Muscle layer of duodenum (tissue), 2 donors: ENCODE data around the gene SPACA9.

ENCODE experiments used
- H3K27ac ChIP-seq: one replicate; pipeline ENCODE4 v1.7.0; 2013; ENCODE audit warnings: mild to moderate bottlenecking, low read length
- H3K27me3 ChIP-seq: one replicate; pipeline ENCODE4 v1.7.0; 2013; ENCODE audit warnings: low read depth, mild to moderate bottlenecking, control low read depth, low read length
- H3K36me3 ChIP-seq, 2 donors: one replicate each; pipeline ENCODE4 v1.7.0; 2013; ENCODE audit warnings: low read length in 2 of 2, control low read depth in 1 of 2, mild to moderate bottlenecking in 1 of 2; ENCODE audit not compliant: insufficient read depth in 2 of 2, control insufficient read depth in 1 of 2
- H3K4me1 ChIP-seq, 2 donors: one replicate each; pipeline ENCODE4 v1.7.0; 2013; ENCODE audit warnings: low read length in 2 of 2, mild to moderate bottlenecking in 2 of 2, control low read depth in 1 of 2, moderate library complexity in 1 of 2; ENCODE audit not compliant: insufficient read depth in 2 of 2, control insufficient read depth in 1 of 2
- H3K4me3 ChIP-seq, 2 donors: one replicate each; pipeline ENCODE4 v1.7.0; 2013; ENCODE audit warnings: low read length in 2 of 2, low read depth in 1 of 2, mild to moderate bottlenecking in 1 of 2
- H3K9me3 ChIP-seq, 2 donors: one replicate each; pipeline ENCODE4 v1.7.0; 2013; ENCODE audit warnings: low read length in 2 of 2, control low read depth in 1 of 2, mild to moderate bottlenecking in 1 of 2; ENCODE audit not compliant: control insufficient read depth in 1 of 2
- donor health status: healthy.

SPACA9 gene

DNA sequence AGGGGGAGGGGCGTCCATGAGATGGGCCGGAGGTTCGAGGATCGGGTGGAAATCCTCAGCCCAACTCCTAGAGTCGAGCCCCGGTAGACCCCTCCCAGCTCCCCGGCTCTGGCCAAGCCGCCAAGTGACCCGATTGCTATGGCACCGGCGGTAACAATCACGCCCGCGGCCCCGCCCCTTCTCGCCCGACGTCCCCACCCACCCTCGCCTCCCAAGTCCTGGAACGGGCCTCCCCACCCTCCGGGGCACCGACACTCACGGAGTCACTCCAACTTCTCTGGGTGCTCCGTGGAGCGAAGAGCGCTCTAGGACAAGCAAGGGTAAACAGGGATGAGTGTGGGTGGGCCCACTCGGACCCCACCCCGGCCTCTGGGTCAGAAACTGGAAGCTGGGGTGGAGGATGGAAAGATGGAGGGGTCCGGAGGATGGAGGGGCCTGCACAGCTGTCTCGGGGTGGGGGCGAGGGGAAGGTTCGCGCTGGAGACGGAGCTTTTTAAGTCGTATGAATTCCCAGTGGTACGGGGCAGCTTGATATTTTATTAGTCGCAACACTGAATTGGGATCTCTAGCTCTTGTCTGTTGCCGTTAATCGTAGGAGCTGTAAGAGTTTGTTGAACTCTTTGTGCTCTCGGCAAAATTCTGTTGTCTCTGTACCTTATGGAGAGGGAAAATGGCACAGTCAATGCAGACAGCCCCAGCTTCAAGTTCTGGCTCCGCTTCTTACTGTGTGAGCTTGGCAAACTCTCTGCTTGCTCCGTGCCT, at the start of gene SPACA9:
Gene SPACA9 (plus strand): TSS at position 204 of the 762 bp plus-strand sequence. CDS start 5,050 bp downstream, outside the sequence.
- no peaks in the 10 kb centered on the region for H3K27me3 ChIP-seq
- H3K27ac ChIP-seq, result peak within 1 kb of the TSS; percentile 82

DNA sequence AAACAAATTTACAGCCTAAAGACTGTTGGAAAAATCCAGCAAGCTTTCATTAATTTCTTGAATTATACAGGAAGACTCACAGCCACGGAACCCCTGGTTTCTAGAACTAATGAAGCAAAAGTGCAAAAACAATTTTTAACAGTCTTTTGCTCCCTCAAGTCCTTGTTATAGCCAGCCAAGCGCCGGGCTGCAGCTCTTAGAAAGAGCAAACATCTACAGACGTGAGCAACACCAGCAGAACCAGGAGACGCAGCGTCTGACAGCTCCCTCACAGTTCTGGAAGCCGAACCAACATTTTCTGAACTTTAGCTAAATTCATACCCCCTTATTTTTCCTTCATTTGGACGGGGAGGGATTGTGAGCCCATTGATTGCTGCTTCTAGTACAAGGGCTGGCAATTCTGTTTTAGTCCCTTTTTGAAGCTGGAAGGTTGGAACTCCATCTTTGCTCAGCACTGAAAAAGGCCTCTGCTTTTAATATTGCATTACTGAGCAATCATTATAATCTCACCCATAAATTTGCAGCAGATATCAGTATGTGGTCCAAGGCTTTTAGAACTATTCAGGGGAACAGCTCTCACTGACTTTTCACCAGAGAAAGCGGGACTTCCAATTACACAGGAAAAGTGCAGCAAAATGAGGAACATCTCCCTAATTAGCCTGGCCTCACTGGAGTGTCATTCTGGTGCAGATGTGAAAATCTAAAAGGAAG, 46.4 kb upstream of the SPACA9 start:
- no peak overlapping the region for H3K4me3 ChIP-seq
- H3K9me3 ChIP-seq, result no peaks in the 10 kb centered on the region
- no peaks in the 10 kb centered on the region for H3K36me3 ChIP-seq

More for the DNA sequence above, at the start of gene SPACA9:
- Histone ChIP-seq H3K4me3 (peak within 1 kb of the TSS; percentile 87 to 94), H3K4me1 (peaks cover 0 to 15% of the 10 kb centered on the region in 2 donors), H3K9me3 (no peaks in the 10 kb centered on the region), H3K36me3 (peaks cover 0 to 4% of the 10 kb centered on the region in 2 donors)

DNA sequence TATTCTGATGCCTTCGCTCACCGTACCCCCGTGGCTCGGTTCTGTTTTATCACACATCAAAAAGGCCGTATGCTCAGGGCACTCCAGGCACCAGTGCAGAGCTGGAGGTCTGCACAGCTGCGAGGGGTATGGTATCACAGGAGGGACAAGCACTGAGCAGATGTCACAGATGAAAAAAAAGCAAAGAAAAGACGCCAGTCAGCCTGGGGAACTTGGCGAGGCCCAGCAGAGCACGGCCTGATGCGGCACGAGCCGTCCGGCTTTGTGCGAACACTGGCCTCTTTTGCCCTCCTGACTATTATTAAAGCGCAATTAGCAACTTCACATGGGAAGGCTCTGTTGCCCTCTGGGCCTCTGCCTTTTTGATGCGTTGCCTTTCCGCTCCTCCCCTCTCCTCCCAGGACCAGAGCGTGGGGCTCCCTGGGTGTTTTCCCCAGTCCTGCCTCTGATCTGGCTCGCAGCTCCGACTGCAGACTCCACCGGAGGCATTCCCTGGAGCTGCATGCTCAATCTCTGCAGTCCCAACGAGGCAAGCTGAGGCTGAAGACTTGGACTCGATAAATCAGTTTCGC, 45.1 kb upstream of the SPACA9 start:
- Histone ChIP-seq H3K36me3 (no peaks in the 10 kb centered on the region), H3K27ac (no peak overlapping the region), H3K9me3 (no peaks in the 10 kb centered on the region), H3K4me3 (no peak overlapping the region), H3K4me1 (no peaks in the 10 kb centered on the region), H3K27me3 (no peaks in the 10 kb centered on the region)

More for the DNA sequence above, 46.4 kb upstream of the SPACA9 start:
- no peaks in the 10 kb centered on the region for H3K27me3 ChIP-seq
- H3K27ac ChIP-seq, result no peak overlapping the region
- no peaks in the 10 kb centered on the region for H3K4me1 ChIP-seq

DNA sequence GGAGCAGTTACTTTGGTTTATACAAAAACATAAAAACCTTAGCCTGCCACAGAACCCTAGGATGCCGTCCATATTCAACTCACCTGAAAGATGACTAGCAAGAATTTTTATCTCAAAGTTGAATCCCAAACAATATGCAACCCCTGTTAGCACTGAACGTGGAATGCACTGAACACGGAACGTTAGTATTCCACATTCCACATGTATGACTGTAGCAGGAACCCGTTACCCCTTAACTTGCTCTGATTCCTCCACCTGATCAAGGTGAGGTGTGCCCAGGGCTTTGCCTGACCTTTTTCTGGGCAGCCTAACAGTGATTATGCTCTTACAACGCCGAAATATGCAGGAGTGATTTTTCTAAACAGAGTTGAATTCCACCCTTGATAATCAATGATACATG, 44.4 kb upstream of the SPACA9 start:
- no peak overlapping the region for H3K4me3 ChIP-seq
- H3K9me3 ChIP-seq, result no peaks in the 10 kb centered on the region
- H3K4me1 ChIP-seq, result no peaks in the 10 kb centered on the region
- H3K27ac ChIP-seq, result no peak overlapping the region
- no peaks in the 10 kb centered on the region for H3K36me3 ChIP-seq
- H3K27me3 ChIP-seq, result no peaks in the 10 kb centered on the region

DNA sequence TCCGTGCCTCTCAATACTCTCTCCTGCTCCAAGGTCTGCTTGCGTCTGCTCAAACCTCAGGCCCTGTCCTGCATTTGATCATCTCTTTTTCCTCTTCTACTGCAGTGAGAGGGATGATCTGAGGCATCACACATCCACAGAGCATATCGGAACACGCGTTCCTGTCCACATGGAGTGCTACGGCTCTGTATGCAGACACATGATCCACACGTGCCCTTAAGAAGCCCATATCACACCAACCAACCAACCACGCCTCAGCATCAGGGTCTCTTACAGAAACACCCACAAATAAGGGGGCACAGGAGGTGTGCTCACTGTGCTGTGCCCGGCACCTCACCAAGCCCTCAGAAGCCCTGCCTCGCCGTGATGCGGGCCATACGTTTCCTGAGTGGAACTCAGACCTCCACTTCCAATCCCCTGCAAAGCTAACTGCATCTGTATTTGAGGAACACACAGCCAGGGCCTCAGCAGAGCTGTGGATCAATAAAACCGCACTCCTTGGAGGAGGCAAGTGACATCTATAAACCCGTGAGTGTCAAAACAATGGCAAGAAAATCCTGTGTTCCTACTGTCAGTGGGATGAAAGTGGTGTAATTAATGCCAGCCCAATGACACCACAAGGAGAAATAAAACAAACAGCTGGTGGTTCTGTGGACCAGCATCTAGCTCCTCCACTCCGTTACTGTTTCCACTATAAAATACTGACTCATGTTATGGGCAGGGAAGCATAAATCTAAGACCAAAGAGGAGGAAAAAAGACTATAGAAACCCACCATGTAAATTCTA, 41.0 kb upstream of the SPACA9 start:
- H3K9me3 ChIP-seq, result no peaks in the 10 kb centered on the region
- H3K27me3 ChIP-seq, result no peaks in the 10 kb centered on the region
- no peaks in the 10 kb centered on the region for H3K4me1 ChIP-seq
- H3K4me3 ChIP-seq, result no peak overlapping the region
- no peak overlapping the region for H3K27ac ChIP-seq
- no peaks in the 10 kb centered on the region for H3K36me3 ChIP-seq

DNA sequence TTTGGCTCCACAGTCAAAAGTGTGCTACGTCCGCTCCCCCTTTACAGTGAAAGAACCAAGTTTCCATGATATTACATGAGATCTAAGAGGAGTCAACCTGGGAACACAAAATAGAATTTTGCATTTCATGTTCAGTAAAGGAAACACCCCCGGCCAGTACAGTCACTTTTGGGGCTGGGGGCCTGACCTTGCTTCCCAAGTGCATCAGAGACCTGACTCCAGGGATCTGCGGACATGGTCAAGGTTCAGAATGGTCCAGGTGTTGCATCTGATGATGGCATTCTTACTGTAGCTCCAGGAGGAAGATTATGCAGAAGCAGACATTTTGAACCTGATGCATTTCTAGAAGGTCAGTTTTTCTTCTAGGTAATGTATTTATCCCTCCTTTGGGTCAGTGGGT, 40.4 kb upstream of the SPACA9 start:
- Histone ChIP-seq H3K4me1 (no peaks in the 10 kb centered on the region), H3K27me3 (no peaks in the 10 kb centered on the region), H3K27ac (no peak overlapping the region), H3K36me3 (no peaks in the 10 kb centered on the region), H3K4me3 (no peak overlapping the region), H3K9me3 (no peaks in the 10 kb centered on the region)

DNA sequence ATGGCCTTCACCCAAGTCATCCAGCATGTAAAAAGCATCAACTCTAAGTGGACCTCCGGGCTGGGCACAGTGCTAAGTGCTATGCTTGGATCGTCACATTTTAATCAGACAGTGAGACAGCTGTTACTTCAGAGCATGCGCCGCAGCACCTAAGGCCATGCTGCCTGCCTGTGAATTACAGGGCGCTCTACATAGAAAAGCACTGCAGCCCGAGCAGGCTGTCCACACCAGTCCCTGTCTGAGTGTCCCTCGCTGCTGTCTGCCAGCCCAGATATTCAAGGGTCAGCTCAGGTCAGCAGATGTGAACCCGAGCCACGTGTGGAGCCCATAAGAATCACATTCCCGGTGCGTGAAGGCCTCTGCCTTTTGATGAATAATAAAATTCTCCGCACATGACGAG, 37.7 kb upstream of the SPACA9 start:
- Histone ChIP-seq H3K27me3 (no peaks in the 10 kb centered on the region), H3K27ac (no peak overlapping the region), H3K36me3 (no peaks in the 10 kb centered on the region), H3K9me3 (no peaks in the 10 kb centered on the region), H3K4me1 (no peaks in the 10 kb centered on the region), H3K4me3 (no peak overlapping the region)

DNA sequence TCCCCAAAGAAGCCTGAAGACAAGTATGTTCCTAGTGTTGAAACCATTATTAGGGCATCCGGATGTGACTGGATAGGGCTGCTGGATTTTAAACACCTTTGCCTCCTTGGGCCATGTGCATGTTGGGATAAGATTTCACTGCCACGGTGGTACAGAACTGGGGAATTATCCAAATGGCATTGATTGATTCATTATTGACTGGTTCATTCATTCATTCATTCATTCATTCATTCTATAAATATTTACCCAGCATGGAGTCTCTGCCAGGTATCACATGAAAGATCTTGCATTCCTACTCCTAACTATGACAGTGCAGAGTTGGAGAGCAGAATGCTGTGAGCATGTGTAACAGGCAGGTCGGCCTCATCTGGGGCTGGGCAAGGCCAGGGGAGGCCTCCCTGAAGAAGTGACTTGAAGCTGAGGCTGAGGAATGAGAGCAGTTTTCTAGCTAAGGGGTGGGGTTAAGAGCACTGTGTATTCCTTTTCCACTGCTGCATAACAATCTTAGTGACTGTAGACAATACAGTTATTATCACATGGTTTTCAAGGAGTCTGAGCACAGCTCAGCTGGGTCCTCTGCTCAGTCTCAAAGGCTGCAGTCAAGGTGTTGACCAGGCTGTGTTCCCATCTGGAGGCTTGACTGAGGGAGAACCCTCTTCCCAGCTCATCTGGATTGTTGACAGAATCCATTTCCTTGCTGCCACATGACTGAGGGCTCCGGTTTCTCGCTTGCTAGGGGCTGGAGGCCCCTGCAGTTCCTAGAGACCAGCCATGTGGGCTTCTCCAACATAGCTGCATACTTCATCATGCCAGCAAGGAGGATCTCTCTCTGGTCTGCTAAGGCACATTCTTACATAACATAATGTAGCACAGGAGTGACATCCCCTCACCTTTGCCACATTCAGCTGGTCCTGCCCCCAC, 36.3 kb upstream of the SPACA9 start:
- Histone ChIP-seq H3K4me3 (no peak overlapping the region), H3K27me3 (no peaks in the 10 kb centered on the region), H3K4me1 (no peaks in the 10 kb centered on the region), H3K27ac (no peak overlapping the region), H3K36me3 (no peaks in the 10 kb centered on the region), H3K9me3 (no peaks in the 10 kb centered on the region)

DNA sequence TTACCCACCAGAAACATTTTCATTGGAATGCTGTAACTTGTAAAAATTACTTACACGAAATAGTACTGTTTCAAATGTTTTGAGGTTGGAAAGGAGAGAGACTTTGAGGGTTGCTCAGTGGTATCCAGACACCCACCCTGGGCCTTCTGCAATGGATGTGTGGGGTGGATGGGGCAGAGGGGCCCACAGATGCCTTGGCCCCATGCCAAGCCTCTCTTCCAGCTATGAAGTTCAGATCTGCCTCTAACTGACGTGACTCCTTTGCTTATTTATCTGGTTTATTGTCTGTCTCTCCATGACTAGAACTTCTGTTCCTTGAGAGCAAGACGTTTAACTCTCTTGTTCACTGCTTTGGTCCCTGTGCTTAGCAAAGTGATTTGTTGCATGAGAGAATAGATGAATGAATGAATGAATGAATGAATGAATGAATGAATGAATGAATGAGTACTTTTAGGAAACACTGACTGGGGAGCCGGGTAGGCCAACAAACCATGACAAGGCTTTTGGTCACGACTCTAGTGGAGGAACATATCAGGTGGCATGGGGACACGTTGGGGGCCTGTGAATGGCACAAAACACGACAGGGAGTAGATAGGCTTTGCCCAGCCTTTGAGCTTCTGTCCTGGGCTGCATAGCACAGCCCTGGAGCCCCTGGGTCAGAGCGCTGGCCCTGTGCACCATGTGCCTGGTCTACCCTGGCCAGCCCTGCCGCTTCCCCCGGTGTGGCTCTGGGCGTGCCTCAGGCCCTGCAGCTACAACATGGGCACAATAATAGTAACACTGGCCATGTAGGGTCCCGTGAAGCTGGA, 32.4 kb upstream of the SPACA9 start:
- Histone ChIP-seq H3K4me1 (peaks cover 0 to 3% of the 10 kb centered on the region in 2 donors), H3K27me3 (no peaks in the 10 kb centered on the region)

More for the DNA sequence above, 32.4 kb upstream of the SPACA9 start:
- Histone ChIP-seq H3K27ac (no peak overlapping the region), H3K9me3 (no peaks in the 10 kb centered on the region), H3K4me3 (no peak overlapping the region), H3K36me3 (no peaks in the 10 kb centered on the region)
